Right lobe of liver (tissue), 6 donors: ENCODE measurements around the gene SETDB1. TPM values are rescaled to one million over a fixed set of nuclear protein-coding genes. Genes with fewer than 3 reads are reported as not detected.

ENCODE experiments used
- ATAC-seq, 4 donors: fragments of 200-7000 bp; cut with Tn5 transposase; one replicate each; pipeline ENCODE4 v1.9.1; 2020; ENCODE audit warnings: mild to moderate bottlenecking in 4 of 4, moderate library complexity in 4 of 4
- DNase-seq, 3 donors: peaks; one replicate each; pipeline ENCODE4 v3.0.0-alpha.2; 2020
- H3K27ac ChIP-seq, 3 donors: fragments of 200-600 bp; one replicate each; pipeline ENCODE4 v1.8.0; 2022
- H3K27me3 ChIP-seq, 2 donors: fragments of 200-600 bp; one replicate each; pipeline ENCODE4 v1.8.0; 2022
- H3K36me3 ChIP-seq, 4 donors: fragments of 200-600 bp; sonication (generic) in 1 of 4; one replicate each; pipeline versions ENCODE4 v1.5.1 to v1.8.0; 2017 to 2022; ENCODE audit warnings: control low read depth in 1 of 4
- H3K4me1 ChIP-seq, 4 donors: fragments of 200-600 bp; sonication (generic) in 1 of 4; one replicate each; pipeline versions ENCODE4 v1.5.1 to v1.8.0; 2017 to 2022; ENCODE audit warnings: control low read depth in 1 of 4
- H3K4me3 ChIP-seq, 3 donors: fragments of 200-600 bp; one replicate each; pipeline ENCODE4 v1.8.0; 2022
- H3K9me3 ChIP-seq, 4 donors: fragments of 200-600 bp; sonication (generic) in 1 of 4; one replicate each; pipeline versions ENCODE4 v1.5.1 to v1.8.0; 2017 to 2022; ENCODE audit warnings: control low read depth in 1 of 4
- POLR2A ChIP-seq: fragments of 450-650 bp; IDR thresholded peaks from one replicate; pipeline ENCODE4 v1.6.1; 2017; ENCODE audit warnings: antibody characterized with exemption, mild to moderate bottlenecking
- WGBS: methylation state at CpG from one replicate; pipeline ENCODE4 v1.1.6; 2018; ENCODE audit warnings: low coverage, low lambda C conversion rate; ENCODE audit not compliant: insufficient coverage; ENCODE audit errors: missing lambda C conversion rate; 5-methylcytosine and 5-hydroxymethylcytosine counted together
- intact Hi-C, 2 donors: fragments of 100-400 bp; cut with DNase I; formaldehyde crosslinking; loops; one replicate each; pipeline versions ENCODE4 v1.11.2 to v1.14.1; 2022
- total RNA-seq, 6 experiments: library from RNA; depleted of rRNA in 2 of 6; stranded (reverse); fragments of >200 nt in 2 of 6; fragmentation: NEBNext Ultra II Directional in 3 of 6; extraction: Animal tissue kit (Norgen Biotek cat#: 25700) in 3 of 6; gene quantifications; one replicate each; pipeline versions ENCODE4 v1.1.0 to v1.2.4, GENCODE V29; 2016 to 2023
- TF ChIP-seq, protein P1 (sequence below), 4 donors: fragments of 200-600 bp in 3 of 4; fragments of 450-650 bp in 1 of 4; IDR thresholded peaks; one replicate each; pipeline versions ENCODE4 v1.5.1 to v1.8.0; 2016 to 2022; ENCODE audit warnings: antibody characterized with exemption in 4 of 4, mild to moderate bottlenecking in 2 of 4
- donor health status: DM: no; HTN: yes; CAD: no.
- donor health status: DM: no; HTN: no; CAD: no.
- donor health status: DM: no; HTN: no; CAD: no.
- donor health status: DM: no; HTN: yes; CAD: no.
- donor health status: DM: no; HTN: yes; CAD: no.

SETDB1 gene
- total RNA-seq, 6 experiments from 2014 or later = 10.4 to 17.8 (median 12.9) TPM

DNA sequence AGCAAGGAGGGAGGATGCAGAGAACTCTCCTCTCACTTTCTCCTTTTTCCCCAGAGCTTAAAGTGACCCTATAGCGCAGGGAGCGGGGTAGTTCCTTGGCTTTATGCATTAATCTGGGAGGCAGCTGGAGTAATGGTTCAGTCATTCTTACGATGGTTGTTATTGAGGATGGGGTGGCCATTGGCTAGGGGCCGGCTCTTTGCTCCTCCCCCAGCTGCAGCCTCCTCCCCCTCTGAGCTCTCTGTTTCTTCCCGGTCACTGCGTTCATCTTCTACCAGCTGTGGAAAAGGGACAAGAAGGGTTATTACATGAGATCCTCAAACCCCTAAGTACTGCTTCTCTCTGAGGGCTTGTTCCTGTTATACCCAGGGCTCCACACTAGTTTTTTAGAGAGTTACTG is 39.8 kb downstream of the SETDB1 start:
- Histone ChIP-seq H3K27ac (no peak overlapping the region), H3K36me3 (peaks cover 19 to 80% (median 42%) of the 10 kb centered on the region in 4 donors)
- ATAC-seq = no peak

DNA sequence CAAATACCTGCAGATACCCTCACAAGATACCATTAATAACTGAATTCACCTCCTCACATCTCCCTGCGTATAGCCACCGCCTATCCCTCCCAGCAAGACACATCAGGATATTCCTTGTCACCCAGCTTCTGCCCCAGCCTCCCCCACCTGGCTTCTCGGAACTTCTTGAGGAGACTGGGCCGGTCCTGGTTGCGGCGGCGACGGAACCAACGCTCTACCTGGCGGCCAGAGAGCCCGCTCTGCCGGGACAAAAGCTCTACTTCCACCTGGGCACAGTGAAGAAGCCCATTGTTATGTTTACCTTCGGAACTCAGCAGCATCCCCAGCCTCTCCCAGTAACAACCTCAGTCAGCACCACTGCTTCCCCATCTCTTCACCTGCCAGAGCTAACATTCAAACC is 41.8 kb downstream of the SETDB1 start:
- DNase-seq (peak in 1 of 3 donors; percentile 31), ATAC-seq (no peak)
- TF ChIP-seq, protein P1, sequence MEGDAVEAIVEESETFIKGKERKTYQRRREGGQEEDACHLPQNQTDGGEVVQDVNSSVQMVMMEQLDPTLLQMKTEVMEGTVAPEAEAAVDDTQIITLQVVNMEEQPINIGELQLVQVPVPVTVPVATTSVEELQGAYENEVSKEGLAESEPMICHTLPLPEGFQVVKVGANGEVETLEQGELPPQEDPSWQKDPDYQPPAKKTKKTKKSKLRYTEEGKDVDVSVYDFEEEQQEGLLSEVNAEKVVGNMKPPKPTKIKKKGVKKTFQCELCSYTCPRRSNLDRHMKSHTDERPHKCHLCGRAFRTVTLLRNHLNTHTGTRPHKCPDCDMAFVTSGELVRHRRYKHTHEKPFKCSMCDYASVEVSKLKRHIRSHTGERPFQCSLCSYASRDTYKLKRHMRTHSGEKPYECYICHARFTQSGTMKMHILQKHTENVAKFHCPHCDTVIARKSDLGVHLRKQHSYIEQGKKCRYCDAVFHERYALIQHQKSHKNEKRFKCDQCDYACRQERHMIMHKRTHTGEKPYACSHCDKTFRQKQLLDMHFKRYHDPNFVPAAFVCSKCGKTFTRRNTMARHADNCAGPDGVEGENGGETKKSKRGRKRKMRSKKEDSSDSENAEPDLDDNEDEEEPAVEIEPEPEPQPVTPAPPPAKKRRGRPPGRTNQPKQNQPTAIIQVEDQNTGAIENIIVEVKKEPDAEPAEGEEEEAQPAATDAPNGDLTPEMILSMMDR (IDR thresholded peaks at IDR 0.05) = no peak
- no peak for TF ChIP-seq POLR2A
- H3K4me1 ChIP-seq = peaks cover 0 to 47% (median 15%) of the 10 kb centered on the region in 4 donors
- WGBS = 85% methylated on average over 9 of the region's 13 CpGs
- intact Hi-C loops = no loop called here
- no peak overlapping the region for H3K27ac ChIP-seq
- H3K9me3 ChIP-seq = no peaks in the 10 kb centered on the region
- H3K4me3 ChIP-seq = no peak overlapping the region
- peaks cover 18 to 63% (median 37%) of the 10 kb centered on the region in 4 donors for H3K36me3 ChIP-seq
- H3K27me3 ChIP-seq = no peaks in the 10 kb centered on the region

More for the DNA sequence above, 39.8 kb downstream of the SETDB1 start:
- Histone ChIP-seq H3K4me1 (peaks cover 0 to 43% (median 10%) of the 10 kb centered on the region in 4 donors), H3K4me3 (no peak overlapping the region), H3K27me3 (no peaks in the 10 kb centered on the region), H3K9me3 (no peaks in the 10 kb centered on the region)
- 70% methylated on average over 5 of the region's 6 CpGs for WGBS
- DNase-seq = peak in 1 of 3 donors; percentile 21
- TF ChIP-seq POLR2A = no peak
- TF ChIP-seq, protein P1 (IDR thresholded peaks at IDR 0.05) = no peak
- intact Hi-C loops = no loop called here

GRCh38 chr1:150968491-150968890 is 42.3 kb downstream of the SETDB1 start:
- Histone ChIP-seq H3K27ac (peak overlapping the region in 2 of 3 donors; percentile 13), H3K36me3 (peaks cover 18 to 57% (median 37%) of the 10 kb centered on the region in 4 donors), H3K9me3 (no peaks in the 10 kb centered on the region), H3K4me3 (no peak overlapping the region), H3K27me3 (no peaks in the 10 kb centered on the region), H3K4me1 (peaks cover 0 to 47% (median 15%) of the 10 kb centered on the region in 4 donors)
- ATAC-seq (no peak), DNase-seq (peak in 1 of 3 donors; percentile 46)
- no peak for TF ChIP-seq POLR2A
- TF ChIP-seq, protein P1 (IDR thresholded peaks at IDR 0.05) = no peak
- intact Hi-C loops = no loop called here
- WGBS = 50% methylated on average over 2 of the region's 4 CpGs

GRCh38 chr1:150969626-150970025 is 43.5 kb downstream of the SETDB1 start:
- 50% methylated on average over 3 of the region's 3 CpGs for WGBS
- Histone ChIP-seq H3K4me1 (peaks cover 0 to 47% (median 15%) of the 10 kb centered on the region in 4 donors), H3K27ac (peak overlapping the region; percentile 11 to 97 (median 30)), H3K36me3 (peaks cover 14 to 46% (median 32%) of the 10 kb centered on the region in 4 donors), H3K27me3 (no peaks in the 10 kb centered on the region), H3K9me3 (no peaks in the 10 kb centered on the region), H3K4me3 (peak overlapping the region in 1 of 3 donors; percentile 50)
- DNase-seq = peak in 1 of 3 donors; percentile 29
- no peak for ATAC-seq
- TF ChIP-seq, protein P1 (IDR thresholded peaks at IDR 0.05) = no peak
- TF ChIP-seq POLR2A = no peak
- intact Hi-C loops = no loop called here
